Activated CD8-positive, alpha-beta T cell treated with anti-CD3 and anti-CD28 coated beads, Interleukin-2, amount 10 ng/mL, durations not matched to agents 7 days and 5 days (primary cell): ENCODE results near the gene AMPD2. TPM values are rescaled to one million over a fixed set of nuclear protein-coding genes. Genes with fewer than 3 reads are reported as not detected.
"Not testable (repeated sequence)": the region's sequence is repeated elsewhere in the genome, so short reads cannot be mapped to it uniquely, and the experiment has no call there.

ENCODE experiments used
- ATAC-seq: fragments of 150-1000 bp; cut with Tn5 transposase; one replicate; pipeline ENCODE4 v1.10.0; 2021; ENCODE audit warnings: moderate library complexity
- CTCF ChIA-PET: fragments of 350-600 bp; sonication (Branson Sonifier 250); formaldehyde crosslinking; loops from one replicate; lab custom pipeline; 2021; ENCODE audit warnings: antibody characterized with exemption; lab: Charles Lee
- POLR2A ChIA-PET: fragments of 350-600 bp; sonication (Branson Sonifier 250); formaldehyde crosslinking; loops from one replicate; lab custom pipeline; 2021; ENCODE audit warnings: antibody characterized with exemption; lab: Charles Lee
- DNase-seq: peaks from one replicate; pipeline ENCODE4 v3.0.0-alpha.2; 2020
- H3K27ac Mint-ChIP-seq: one replicate; pipeline ENCODE4 v1.8.0; 2021; ENCODE audit warnings: mild to moderate bottlenecking, mixed read lengths
- H3K27me3 Mint-ChIP-seq: one replicate; pipeline ENCODE4 v1.8.0; 2021; ENCODE audit warnings: low read depth, mixed read lengths
- H3K36me3 Mint-ChIP-seq: one replicate; pipeline ENCODE4 v1.8.0; 2021; ENCODE audit warnings: low read depth, mixed read lengths
- H3K4me1 Mint-ChIP-seq: one replicate; pipeline ENCODE4 v1.8.0; 2021; ENCODE audit warnings: low read depth, mixed read lengths
- H3K4me3 Mint-ChIP-seq: one replicate; pipeline ENCODE4 v1.8.0; 2021; ENCODE audit warnings: mild to moderate bottlenecking, mixed read lengths
- H3K9me3 Mint-ChIP-seq: one replicate; pipeline ENCODE4 v1.8.0; 2022; ENCODE audit warnings: mixed read lengths; ENCODE audit not compliant: insufficient read depth
- total RNA-seq, 2 experiments: library from RNA; stranded (reverse); gene quantifications; one replicate each; pipeline ENCODE4 v1.2.3, GENCODE V29; 2021

AMPD2 gene
- total RNA-seq, 2 experiments from 2014 or later, result 123 to 133 TPM

GRCh38 chr1:109667452-109668122 lies 48.0 kb downstream of the AMPD2 start, which contains the start of gene GSTM2:
GSTM2 (plus strand) TSS chr1:109668057; CDS start chr1:109668116, 59 bp downstream.
- ChIA-PET CTCF (interaction anchor here (0.9 to 1.8 kb wide), 4 partner anchors 26 to 317 kb away, joined by 3 to 13 read pairs (median 4); partner anchors contain the start of gene AHCYL1), POLR2A (interaction anchor here (0.6 kb wide), 1 partner anchor 20 kb away, joined by 3 read pairs; the partner anchor contains the start of gene GSTM1)
- H3K4me1 Mint-ChIP-seq, result peaks cover 32% of the 10 kb centered on the region
- no peaks in the 10 kb centered on the region for H3K27me3 Mint-ChIP-seq
- peak; percentile 81 for DNase-seq
- ATAC-seq, result peak; percentile 97
- H3K9me3 Mint-ChIP-seq, result no peaks in the 10 kb centered on the region
- peak within 1 kb of the TSS; percentile 72 for H3K4me3 Mint-ChIP-seq
- no peak within 1 kb of the TSS for H3K27ac Mint-ChIP-seq
- H3K36me3 Mint-ChIP-seq, result no peaks in the 10 kb centered on the region

DNA sequence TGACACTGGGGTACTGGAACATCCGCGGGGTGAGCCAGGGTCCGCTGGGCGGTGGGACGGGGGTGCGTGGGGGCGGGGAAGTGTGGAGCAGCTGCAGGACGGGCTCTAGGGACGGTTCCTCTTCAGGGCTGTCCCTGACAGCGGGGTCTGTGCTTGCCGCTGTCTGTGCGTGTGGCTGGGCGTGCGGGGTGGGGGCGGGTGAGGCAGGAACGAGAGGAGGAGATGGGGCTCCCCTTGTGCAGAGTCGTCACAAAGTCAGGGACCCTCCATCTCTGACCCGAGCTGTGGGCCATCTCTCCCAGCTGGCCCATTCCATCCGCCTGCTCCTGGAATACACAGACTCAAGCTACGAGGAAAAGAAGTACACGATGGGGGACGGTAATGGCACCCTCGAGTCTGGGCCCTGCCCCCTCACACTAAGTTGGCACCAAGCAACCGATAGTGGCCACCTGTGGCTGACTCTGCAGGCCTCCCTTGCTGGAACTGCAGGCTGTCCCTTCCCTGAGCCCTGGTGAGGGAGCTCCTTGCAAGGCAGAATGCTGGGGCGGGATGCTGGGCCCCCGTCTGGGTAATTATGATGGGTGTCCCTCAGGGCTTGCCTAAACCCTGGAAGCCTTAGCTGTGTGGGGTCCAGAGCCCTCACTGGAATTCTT lies 48.6 kb downstream of the AMPD2 start:
- ChIA-PET CTCF (interaction anchor here (0.9 to 1.8 kb wide), 5 partner anchors 16 to 316 kb away, joined by 3 to 13 read pairs (median 3); partner anchors contain the start of gene AHCYL1), POLR2A (interaction anchor here (0.6 kb wide), 1 partner anchor 20 kb away, joined by 3 read pairs; the partner anchor contains the start of gene GSTM1)
- no peak for DNase-seq
- Mint-ChIP-seq H3K27ac (no peak overlapping the region), H3K27me3 (no peaks in the 10 kb centered on the region), H3K4me3 (peak overlapping the region; percentile 72), H3K36me3 (no peaks in the 10 kb centered on the region), H3K9me3 (no peaks in the 10 kb centered on the region), H3K4me1 (peaks cover 32% of the 10 kb centered on the region)
- no peak for ATAC-seq

DNA sequence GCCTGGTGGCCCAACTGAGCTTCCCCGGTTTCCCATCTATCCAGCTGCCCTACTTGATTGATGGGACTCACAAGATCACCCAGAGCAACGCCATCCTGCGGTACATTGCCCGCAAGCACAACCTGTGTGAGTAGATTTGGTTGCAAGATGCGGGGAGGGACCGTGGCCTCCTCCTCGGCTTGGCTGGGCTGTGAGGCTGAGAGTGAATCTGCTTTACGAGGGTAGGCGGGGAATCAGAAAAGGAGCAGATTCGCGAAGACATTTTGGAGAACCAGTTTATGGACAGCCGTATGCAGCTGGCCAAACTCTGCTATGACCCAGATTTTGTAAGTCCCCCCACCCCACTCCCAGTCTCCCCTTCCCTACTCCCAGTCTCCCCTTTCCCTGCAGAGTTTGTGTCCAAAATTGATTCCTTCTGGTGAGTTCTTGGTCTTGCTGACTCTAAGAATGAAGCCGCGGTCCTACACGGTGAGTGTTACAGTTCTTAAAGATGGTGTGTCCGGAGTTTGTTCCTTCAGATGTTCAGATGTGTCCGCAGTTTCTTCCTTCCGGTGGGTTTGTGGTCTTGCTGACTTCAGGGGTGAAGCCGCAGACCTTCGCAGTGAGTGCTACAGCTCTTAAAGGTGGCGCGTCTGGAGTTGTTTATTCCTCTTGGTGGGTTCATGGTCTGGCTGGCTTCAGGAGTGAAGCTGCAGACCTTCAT lies 49.8 kb downstream of the AMPD2 start:
- Mint-ChIP-seq H3K4me3 (peak overlapping the region; percentile 46), H3K9me3 (no peaks in the 10 kb centered on the region), H3K36me3 (no peaks in the 10 kb centered on the region), H3K27ac (peak overlapping the region; percentile 83), H3K4me1 (peaks cover 32% of the 10 kb centered on the region), H3K27me3 (no peaks in the 10 kb centered on the region)
- DNase-seq (peak; percentile 60), ATAC-seq (no peak)
- CTCF ChIA-PET, result interaction anchor here (1.0 to 2.3 kb wide), 4 partner anchors 17 to 361 kb away, joined by 3 to 8 read pairs (median 3); no protein-coding TSS in a partner anchor
- POLR2A ChIA-PET, result interaction anchor here (2.1 kb wide), 1 partner anchor 13 kb away, joined by 5 read pairs; the partner anchor contains the start of gene GSTM4

DNA sequence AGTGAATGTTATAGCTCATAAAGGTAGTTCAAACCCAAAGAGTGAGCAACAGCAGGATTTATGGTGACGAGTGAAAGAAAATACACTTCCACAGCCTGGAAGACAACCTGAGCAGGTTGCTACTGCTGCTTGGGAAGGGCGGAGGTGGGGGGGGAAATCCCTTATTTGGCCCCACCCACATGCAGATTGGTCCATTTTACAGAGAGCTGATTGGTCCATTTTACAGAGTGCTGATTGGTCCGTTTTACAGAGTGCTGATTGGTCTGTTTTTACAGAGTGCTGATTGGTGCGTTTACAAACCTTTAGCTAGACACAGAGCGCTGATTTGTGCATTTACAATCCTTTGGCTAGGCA lies 50.3 kb downstream of the AMPD2 start:
- not testable (repeated sequence) for H3K36me3 Mint-ChIP-seq, DNase-seq, ATAC-seq, H3K27me3 Mint-ChIP-seq, H3K9me3 Mint-ChIP-seq
- CTCF ChIA-PET, result interaction anchor here (0.9 to 2.3 kb wide), 6 partner anchors 21 to 360 kb away, joined by 3 to 10 read pairs (median 4); no protein-coding TSS in a partner anchor
- POLR2A ChIA-PET, result interaction anchor here (2.1 kb wide), 1 partner anchor 13 kb away, joined by 5 read pairs; the partner anchor contains the start of gene GSTM4
- Mint-ChIP-seq H3K4me1 (peaks cover 32% of the 10 kb centered on the region), H3K27ac (peak overlapping the region; percentile 83), H3K4me3 (peak overlapping the region; percentile 46)

DNA sequence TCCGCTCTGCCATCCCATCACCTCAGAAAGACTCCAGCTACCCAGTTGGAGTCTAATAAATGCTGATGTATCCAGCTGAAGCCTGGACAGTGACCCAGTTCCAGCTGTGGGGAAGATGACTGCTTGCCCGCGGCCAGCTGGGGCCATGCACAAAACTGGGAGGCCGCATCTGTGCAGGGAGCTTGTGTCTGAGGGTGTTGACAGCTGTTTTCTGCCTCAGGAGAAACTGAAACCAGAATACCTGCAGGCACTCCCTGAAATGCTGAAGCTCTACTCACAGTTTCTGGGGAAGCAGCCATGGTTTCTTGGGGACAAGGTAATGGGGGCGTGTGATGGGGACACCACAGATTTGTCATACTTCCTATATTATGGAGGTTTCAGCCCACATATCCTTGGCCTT lies 51.4 kb downstream of the AMPD2 start:
- no peak overlapping the region for H3K27ac Mint-ChIP-seq
- H3K27me3 Mint-ChIP-seq, result no peaks in the 10 kb centered on the region
- ChIA-PET POLR2A (no interaction called here), CTCF (interaction anchor here (1.3 to 2.3 kb wide), 4 partner anchors 30 to 139 kb away, joined by 3 to 10 read pairs (median 6); no protein-coding TSS in a partner anchor)
- DNase-seq, result no peak
- H3K4me1 Mint-ChIP-seq, result peaks cover 32% of the 10 kb centered on the region
- H3K9me3 Mint-ChIP-seq, result no peaks in the 10 kb centered on the region
- ATAC-seq, result no peak
- no peak overlapping the region for H3K4me3 Mint-ChIP-seq
- no peaks in the 10 kb centered on the region for H3K36me3 Mint-ChIP-seq

GRCh38 chr1:109673861-109674260 lies 54.2 kb downstream of the AMPD2 start:
- POLR2A ChIA-PET, ATAC-seq: not testable (repeated sequence)
- peaks cover 24% of the 10 kb centered on the region for H3K4me1 Mint-ChIP-seq

DNA sequence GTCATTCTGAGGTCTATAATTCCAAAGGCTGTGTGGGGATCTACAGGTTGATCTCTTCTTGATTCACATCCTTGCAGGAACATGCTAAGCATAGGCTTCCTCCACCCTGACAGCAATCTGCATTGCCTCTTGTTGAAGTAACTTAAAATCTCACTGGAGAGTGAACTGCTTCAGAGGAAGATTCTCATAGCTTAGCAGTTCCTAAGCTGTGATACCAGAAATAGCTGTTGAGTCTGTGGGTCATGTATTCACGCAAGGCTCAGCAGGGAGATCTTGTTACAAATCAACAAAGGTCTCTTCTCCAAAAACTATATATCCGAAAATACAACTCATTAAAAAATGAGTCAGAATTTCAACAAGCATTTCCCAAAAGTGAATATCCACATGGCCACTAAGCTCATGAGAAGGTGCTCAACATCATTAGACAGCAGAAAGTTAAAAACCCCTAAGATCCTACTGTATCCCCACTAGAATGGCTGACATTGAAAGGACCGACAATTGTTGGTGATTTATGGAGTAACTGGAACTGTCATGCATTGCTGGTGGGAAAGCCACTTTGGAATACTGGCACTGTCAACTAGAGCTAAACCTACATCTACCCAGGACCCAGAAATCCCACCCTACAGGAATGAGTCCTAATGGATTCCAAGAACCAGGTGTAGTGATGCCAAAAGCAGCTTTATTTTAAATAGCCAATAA lies 57.2 kb downstream of the AMPD2 start:
- POLR2A ChIA-PET, H3K9me3 Mint-ChIP-seq, ATAC-seq, H3K27ac Mint-ChIP-seq, H3K4me3 Mint-ChIP-seq, DNase-seq, H3K27me3 Mint-ChIP-seq, H3K4me1 Mint-ChIP-seq, H3K36me3 Mint-ChIP-seq: not testable (repeated sequence)
- CTCF ChIA-PET, result interaction anchor here (1.2 kb wide), 1 partner anchor 307 kb away, joined by 4 read pairs; no protein-coding TSS in a partner anchor

More at GRCh38 chr1:109673861-109674260, 54.2 kb downstream of the AMPD2 start:
- not testable (repeated sequence) for H3K27ac Mint-ChIP-seq, H3K4me3 Mint-ChIP-seq, DNase-seq, H3K9me3 Mint-ChIP-seq, H3K36me3 Mint-ChIP-seq, H3K27me3 Mint-ChIP-seq
- CTCF ChIA-PET, result interaction anchor here (1.7 kb wide), 1 partner anchor 34 kb away, joined by 4 read pairs; no protein-coding TSS in a partner anchor

DNA sequence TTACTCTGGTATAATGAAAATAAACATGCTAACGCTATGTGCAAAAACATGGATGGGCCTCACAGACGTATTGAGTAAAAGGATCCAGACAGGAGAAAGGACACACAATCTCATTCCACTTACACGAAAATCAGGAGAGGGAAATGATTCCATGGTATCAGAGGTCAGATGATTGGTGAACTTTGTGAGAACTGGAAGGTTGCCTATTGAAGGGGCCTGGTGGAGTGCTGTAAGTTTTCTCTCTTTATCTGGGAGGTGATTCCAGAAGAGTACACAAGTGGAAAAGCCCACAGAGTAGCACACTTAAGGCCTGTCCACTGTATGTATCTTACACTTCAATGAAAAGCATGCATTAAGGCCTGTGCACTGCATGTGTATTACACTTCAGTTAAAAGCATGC lies 57.8 kb downstream of the AMPD2 start:
- DNase-seq, result no peak
- Mint-ChIP-seq H3K4me3 (no peak overlapping the region), H3K36me3 (no peaks in the 10 kb centered on the region), H3K9me3 (no peaks in the 10 kb centered on the region), H3K4me1 (no peaks in the 10 kb centered on the region), H3K27ac (no peak overlapping the region), H3K27me3 (no peaks in the 10 kb centered on the region)
- CTCF ChIA-PET, result interaction anchor here (1.2 kb wide), 1 partner anchor 306 kb away, joined by 4 read pairs; no protein-coding TSS in a partner anchor
- POLR2A ChIA-PET, result no interaction called here
- ATAC-seq, result no peak

GRCh38 chr1:109678637-109679036 lies 59.0 kb downstream of the AMPD2 start:
- CTCF ChIA-PET, result interaction anchor here (1.3 kb wide), 1 partner anchor 39 kb away, joined by 4 read pairs; no protein-coding TSS in a partner anchor
- POLR2A ChIA-PET, result interaction anchor here (0.6 kb wide), 1 partner anchor 308 kb away, joined by 3 read pairs; no protein-coding TSS in a partner anchor
- not testable (repeated sequence) for DNase-seq, H3K36me3 Mint-ChIP-seq, H3K4me1 Mint-ChIP-seq, H3K4me3 Mint-ChIP-seq, H3K27me3 Mint-ChIP-seq, H3K27ac Mint-ChIP-seq, H3K9me3 Mint-ChIP-seq, ATAC-seq
